ENCODE data around the gene RWDD4.

DNA sequence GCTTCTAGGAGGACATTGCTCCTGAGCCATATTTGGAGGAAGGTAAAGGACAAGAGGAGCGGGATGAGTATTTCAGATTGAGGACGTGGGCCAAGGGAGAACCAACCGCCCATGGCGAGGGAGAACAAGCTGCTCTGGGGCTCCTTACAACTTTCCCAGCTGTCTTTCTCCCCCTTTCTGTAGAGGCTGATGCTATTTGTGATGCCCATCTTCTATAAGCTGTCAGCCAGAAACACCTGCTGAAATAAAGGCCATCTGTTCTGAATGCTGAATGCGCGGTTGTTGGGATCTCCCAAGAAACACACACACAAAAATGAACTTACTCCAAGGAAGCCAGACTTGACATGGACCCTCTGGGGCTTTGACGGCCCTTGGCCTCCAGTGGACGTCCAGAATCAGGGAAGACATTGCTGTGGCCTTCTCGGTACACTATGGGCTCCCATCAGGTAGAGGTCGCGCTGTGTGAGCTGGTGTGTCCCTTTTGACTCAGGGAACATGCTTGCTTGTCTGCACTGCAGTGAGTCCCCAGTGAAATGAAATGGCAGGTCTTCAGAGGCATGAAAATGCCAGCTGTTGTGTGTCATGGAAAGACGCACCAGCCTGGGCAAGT is 30.9 kb downstream of the RWDD4 start:
- TF ChIP-seq, protein P1, sequence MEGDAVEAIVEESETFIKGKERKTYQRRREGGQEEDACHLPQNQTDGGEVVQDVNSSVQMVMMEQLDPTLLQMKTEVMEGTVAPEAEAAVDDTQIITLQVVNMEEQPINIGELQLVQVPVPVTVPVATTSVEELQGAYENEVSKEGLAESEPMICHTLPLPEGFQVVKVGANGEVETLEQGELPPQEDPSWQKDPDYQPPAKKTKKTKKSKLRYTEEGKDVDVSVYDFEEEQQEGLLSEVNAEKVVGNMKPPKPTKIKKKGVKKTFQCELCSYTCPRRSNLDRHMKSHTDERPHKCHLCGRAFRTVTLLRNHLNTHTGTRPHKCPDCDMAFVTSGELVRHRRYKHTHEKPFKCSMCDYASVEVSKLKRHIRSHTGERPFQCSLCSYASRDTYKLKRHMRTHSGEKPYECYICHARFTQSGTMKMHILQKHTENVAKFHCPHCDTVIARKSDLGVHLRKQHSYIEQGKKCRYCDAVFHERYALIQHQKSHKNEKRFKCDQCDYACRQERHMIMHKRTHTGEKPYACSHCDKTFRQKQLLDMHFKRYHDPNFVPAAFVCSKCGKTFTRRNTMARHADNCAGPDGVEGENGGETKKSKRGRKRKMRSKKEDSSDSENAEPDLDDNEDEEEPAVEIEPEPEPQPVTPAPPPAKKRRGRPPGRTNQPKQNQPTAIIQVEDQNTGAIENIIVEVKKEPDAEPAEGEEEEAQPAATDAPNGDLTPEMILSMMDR (IDR thresholded peaks at IDR 0.05): no peak
- no peak for TF ChIP-seq POLR2A (IDR thresholded peaks at IDR 0.05)
- TF ChIP-seq POLR2AphosphoS5 (IDR thresholded peaks at IDR 0.05): no peak

Measured in prostate gland (tissue), 2 donors.